OCI-LY7 (cell line): ENCODE measurements around the gene KCNMB2.

Experiments used
- EZH2phosphoT487 ChIP-seq: fragments of 200-600 bp; sonication (generic); IDR thresholded peaks from 2 replicates; pipeline ENCODE4 v1.6.1; 2018; ENCODE audit warnings: low read depth, borderline replicate concordance, mild to moderate bottlenecking, mixed run types, antibody characterized with exemption, low read length, moderate library complexity, mixed read lengths
- TF ChIP-seq, protein P1 (sequence below): fragments of 200-600 bp; sonication (generic); conservative IDR thresholded peaks from 2 replicates; pipeline ENCODE4 v1.5.1; 2014; ENCODE audit warnings: mild to moderate bottlenecking, antibody characterized with exemption, low read length, moderate library complexity, mixed read lengths

GRCh38 chr3:178562143-178562946, 26.1 kb downstream of the KCNMB2 start:
- TF ChIP-seq, protein P1, sequence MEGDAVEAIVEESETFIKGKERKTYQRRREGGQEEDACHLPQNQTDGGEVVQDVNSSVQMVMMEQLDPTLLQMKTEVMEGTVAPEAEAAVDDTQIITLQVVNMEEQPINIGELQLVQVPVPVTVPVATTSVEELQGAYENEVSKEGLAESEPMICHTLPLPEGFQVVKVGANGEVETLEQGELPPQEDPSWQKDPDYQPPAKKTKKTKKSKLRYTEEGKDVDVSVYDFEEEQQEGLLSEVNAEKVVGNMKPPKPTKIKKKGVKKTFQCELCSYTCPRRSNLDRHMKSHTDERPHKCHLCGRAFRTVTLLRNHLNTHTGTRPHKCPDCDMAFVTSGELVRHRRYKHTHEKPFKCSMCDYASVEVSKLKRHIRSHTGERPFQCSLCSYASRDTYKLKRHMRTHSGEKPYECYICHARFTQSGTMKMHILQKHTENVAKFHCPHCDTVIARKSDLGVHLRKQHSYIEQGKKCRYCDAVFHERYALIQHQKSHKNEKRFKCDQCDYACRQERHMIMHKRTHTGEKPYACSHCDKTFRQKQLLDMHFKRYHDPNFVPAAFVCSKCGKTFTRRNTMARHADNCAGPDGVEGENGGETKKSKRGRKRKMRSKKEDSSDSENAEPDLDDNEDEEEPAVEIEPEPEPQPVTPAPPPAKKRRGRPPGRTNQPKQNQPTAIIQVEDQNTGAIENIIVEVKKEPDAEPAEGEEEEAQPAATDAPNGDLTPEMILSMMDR: no peak
- no peak for TF ChIP-seq EZH2phosphoT487
